ENCODE measurements around the gene PARD3B. TPM values are rescaled to one million over a fixed set of nuclear protein-coding genes. Genes with fewer than 3 reads are reported as not detected.

Gene PARD3B
- total RNA-seq, 1 experiment from 2014 or later, result 2.0 TPM

DNA sequence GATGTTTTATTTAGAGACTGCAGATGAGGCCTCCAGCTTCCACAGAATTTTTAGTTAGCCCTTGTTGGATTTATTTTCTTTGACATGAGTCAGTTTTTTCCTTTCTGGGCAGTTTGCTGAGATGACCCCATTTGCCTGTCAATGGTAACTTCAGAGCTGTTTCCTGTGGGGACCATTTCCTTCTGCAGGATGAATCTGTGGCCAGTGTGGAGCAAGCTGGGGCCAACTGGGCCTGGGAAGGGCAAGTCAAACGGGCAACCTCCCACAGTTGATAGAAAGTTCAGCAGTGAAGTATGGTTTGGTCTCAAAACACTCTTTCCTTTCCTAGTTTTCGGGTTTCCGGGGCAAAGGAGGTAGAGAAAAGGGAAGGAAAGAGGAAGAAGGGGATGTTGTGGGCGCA, 845.6 kb downstream of the PARD3B start (continued):
- TF ChIP-seq, protein P1, sequence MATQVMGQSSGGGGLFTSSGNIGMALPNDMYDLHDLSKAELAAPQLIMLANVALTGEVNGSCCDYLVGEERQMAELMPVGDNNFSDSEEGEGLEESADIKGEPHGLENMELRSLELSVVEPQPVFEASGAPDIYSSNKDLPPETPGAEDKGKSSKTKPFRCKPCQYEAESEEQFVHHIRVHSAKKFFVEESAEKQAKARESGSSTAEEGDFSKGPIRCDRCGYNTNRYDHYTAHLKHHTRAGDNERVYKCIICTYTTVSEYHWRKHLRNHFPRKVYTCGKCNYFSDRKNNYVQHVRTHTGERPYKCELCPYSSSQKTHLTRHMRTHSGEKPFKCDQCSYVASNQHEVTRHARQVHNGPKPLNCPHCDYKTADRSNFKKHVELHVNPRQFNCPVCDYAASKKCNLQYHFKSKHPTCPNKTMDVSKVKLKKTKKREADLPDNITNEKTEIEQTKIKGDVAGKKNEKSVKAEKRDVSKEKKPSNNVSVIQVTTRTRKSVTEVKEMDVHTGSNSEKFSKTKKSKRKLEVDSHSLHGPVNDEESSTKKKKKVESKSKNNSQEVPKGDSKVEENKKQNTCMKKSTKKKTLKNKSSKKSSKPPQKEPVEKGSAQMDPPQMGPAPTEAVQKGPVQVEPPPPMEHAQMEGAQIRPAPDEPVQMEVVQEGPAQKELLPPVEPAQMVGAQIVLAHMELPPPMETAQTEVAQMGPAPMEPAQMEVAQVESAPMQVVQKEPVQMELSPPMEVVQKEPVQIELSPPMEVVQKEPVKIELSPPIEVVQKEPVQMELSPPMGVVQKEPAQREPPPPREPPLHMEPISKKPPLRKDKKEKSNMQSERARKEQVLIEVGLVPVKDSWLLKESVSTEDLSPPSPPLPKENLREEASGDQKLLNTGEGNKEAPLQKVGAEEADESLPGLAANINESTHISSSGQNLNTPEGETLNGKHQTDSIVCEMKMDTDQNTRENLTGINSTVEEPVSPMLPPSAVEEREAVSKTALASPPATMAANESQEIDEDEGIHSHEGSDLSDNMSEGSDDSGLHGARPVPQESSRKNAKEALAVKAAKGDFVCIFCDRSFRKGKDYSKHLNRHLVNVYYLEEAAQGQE (IDR thresholded peaks at IDR 0.05; ENCODE audit: low read depth), result no peak
- TF ChIP-seq EZH2 (IDR thresholded peaks at IDR 0.05) (no peak), SRF (IDR thresholded peaks at IDR 0.05; ENCODE audit: low read depth) (no peak), EGR1 (IDR thresholded peaks at IDR 0.05; ENCODE audit: low read depth) (no peak), POLR2A (IDR thresholded peaks at IDR 0.05; ENCODE audit: borderline replicate concordance, extremely low read depth, insufficient read depth, insufficient read length) (no peak), JUND (IDR thresholded peaks at IDR 0.05) (no peak), RAD21 (IDR thresholded peaks at IDR 0.05; ENCODE audit: low read depth) (no peak), ELF1 (IDR thresholded peaks at IDR 0.05; ENCODE audit: borderline replicate concordance, low read depth) (no peak), YY1 (IDR thresholded peaks at IDR 0.05; ENCODE audit: extremely low read depth, insufficient replicate concordance, low read depth, low read length) (no peak)
- TF ChIP-seq, protein P2, sequence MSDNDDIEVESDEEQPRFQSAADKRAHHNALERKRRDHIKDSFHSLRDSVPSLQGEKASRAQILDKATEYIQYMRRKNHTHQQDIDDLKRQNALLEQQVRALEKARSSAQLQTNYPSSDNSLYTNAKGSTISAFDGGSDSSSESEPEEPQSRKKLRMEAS (IDR thresholded peaks at IDR 0.05), result no peak

DNA sequence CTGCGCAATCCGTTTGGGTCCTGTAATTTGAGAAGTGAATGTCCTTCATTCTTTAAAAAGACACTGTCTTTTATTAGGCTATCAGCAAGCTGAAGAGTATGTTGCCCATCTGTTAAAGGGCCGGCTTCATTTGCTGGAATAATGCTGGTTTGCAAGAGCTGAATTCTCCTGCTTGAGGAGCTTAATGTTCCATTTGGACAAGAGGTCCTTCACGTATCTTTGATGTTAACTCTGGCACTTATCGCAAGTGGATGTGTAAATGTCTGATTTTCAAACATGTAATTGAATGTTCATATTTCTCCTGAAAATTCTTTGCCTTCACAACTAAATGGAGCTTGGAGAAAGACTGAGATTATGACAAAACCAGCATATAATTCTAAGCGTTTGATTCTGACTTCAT, 856.2 kb downstream of the PARD3B start:
- Histone ChIP-seq H4K20me1 (ENCODE audit: insufficient read depth) (no peaks in the 10 kb centered on the region), H3K27me3 (ENCODE audit: insufficient read depth, low read length) (no peaks in the 10 kb centered on the region), H3K4me1 (ENCODE audit: control insufficient read depth in 1 of 2, insufficient read depth in 2 of 2, low read length in 2 of 2) (no peaks in the 10 kb centered on the region), H3K9me3 (ENCODE audit: control insufficient read depth in 1 of 2, insufficient read depth in 1 of 2, low read depth in 1 of 2, low read length in 2 of 2) (no peaks in the 10 kb centered on the region), H3K9me2 (ENCODE audit: insufficient read depth) (no peaks in the 10 kb centered on the region), H3K4me2 (ENCODE audit: low read length) (no peak overlapping the region), H3K79me2 (ENCODE audit: insufficient read depth, low read length) (no peaks in the 10 kb centered on the region), H3K9ac (ENCODE audit: low read length) (no peak overlapping the region), H2AFZ (ENCODE audit: low read depth, low read length, poor library complexity, severe bottlenecking) (no peak overlapping the region), H3K4me3 (replicated peaks in 1 of 2; ENCODE audit: low read depth in 1 of 2, low read length in 2 of 2) (no peak overlapping the region), H3K27ac (ENCODE audit: low read depth, low read length) (no peak overlapping the region), H3K36me3 (ENCODE audit: control insufficient read depth in 1 of 2, insufficient read depth in 2 of 2, low read length in 2 of 2) (no peaks in the 10 kb centered on the region)
- BruUV-seq (replicated peaks), result no TSS peak
- ATAC-seq (no peak), DNase-seq (ENCODE audit: low read depth, low spot score) (no peak)
- ChIA-PET POLR2A (no interaction called here), CTCF (no interaction called here), RAD21 (ENCODE audit: low non-redundant PET in 1 of 2, low total read pairs in 2 of 2, uncharacterized antibody in 2 of 2, unreplicated experiment in 2 of 2) (no interaction called here)
- TF ChIP-seq CBX3 (IDR thresholded peaks at IDR 0.05; ENCODE audit: low read depth) (no peak), EZH2 (IDR thresholded peaks at IDR 0.05) (no peak), EGR1 (IDR thresholded peaks at IDR 0.05; ENCODE audit: low read depth) (no peak), ATF3 (IDR thresholded peaks at IDR 0.05) (no peak), ZBTB33 (IDR thresholded peaks at IDR 0.05; ENCODE audit: extremely low read depth, insufficient replicate concordance, low read length) (no peak), CEBPB (IDR thresholded peaks at IDR 0.05; ENCODE audit: low read depth) (no peak), SIN3A (IDR thresholded peaks at IDR 0.05; ENCODE audit: low read depth) (no peak), RAD21 (IDR thresholded peaks at IDR 0.05; ENCODE audit: low read depth) (no peak), SRF (IDR thresholded peaks at IDR 0.05; ENCODE audit: low read depth) (no peak), TCF7L2 (IDR thresholded peaks at IDR 0.05; ENCODE audit: borderline replicate concordance, extremely low read depth, insufficient read depth, insufficient read length) (no peak), JUND (IDR thresholded peaks at IDR 0.05) (no peak), POLR2A (IDR thresholded peaks at IDR 0.05; ENCODE audit: borderline replicate concordance, extremely low read depth, insufficient read depth, insufficient read length) (no peak), EZH2phosphoT487 (IDR thresholded peaks at IDR 0.05; ENCODE audit: borderline replicate concordance) (no peak)
- TF ChIP-seq, protein P2 (IDR thresholded peaks at IDR 0.05), result no peak
- intact Hi-C loops (cut with micrococcal nuclease), result no loop called here
